K562 (cell line): ENCODE results near the gene AMMECR1. TPM values are rescaled to one million over a fixed set of nuclear protein-coding genes. Genes with fewer than 3 reads are reported as not detected.
"Not testable (repeated sequence)": the region's sequence is repeated elsewhere in the genome, so short reads cannot be mapped to it uniquely, and the experiment has no call there.

ENCODE experiments used
- ATAC-seq: fragments of 200-7000 bp; cut with Tn5 transposase; 3 replicates; pipeline ENCODE4 v1.9.1; 2020; ENCODE audit warnings: moderate library complexity
- BruUV-seq: library from RNA; stranded (reverse); fragments of 400-500 nt; replicated peaks from 2 replicates; lab custom pipeline; 2021; lab: Mats Ljungman, UMichigan
- CTCF ChIA-PET: fragments of 300-600 bp; formaldehyde crosslinking; extraction: SDS; loops from one replicate; lab custom pipeline; 2021; ENCODE audit warnings: low intra/inter-chr PET ratio; lab: Yijun Ruan, JAX
- POLR2A ChIA-PET: fragments of 300-600, 350-650 bp; sonication (Branson Sonifier 250); formaldehyde crosslinking; extraction: SDS; loops from one replicate; lab custom pipeline; 2021; ENCODE audit warnings: antibody characterized with exemption, inconsistent platforms; lab: Yijun Ruan, JAX
- DNase-seq, 4 experiments: peaks; one replicate each; pipeline versions ENCODE4 v3.0.0 to v3.0.0-alpha.2; 2011 to 2018; ENCODE audit warnings: low spot score in 3 of 4, mixed read lengths in 3 of 4; ENCODE audit errors: extremely low read depth in 1 of 4
- FAIRE-seq: peaks from 2 replicates; lab custom pipeline; 2011; peaks lifted over from hg19 to GRCh38; lab: Jason Lieb, UNC
- H2AFZ ChIP-seq: 2 replicates; pipeline ENCODE4 v1.6.0; 2011; ENCODE audit warnings: low read depth, low read length, control low read depth, inconsistent platforms
- H3K27ac ChIP-seq: fragments of 200-600 bp; 3 replicates; pipeline ENCODE4 v1.8.0; 2011; ENCODE audit warnings: low read depth, mild to moderate bottlenecking, control low read depth, inconsistent platforms, low read length, moderate library complexity, mixed read lengths; ENCODE audit errors: extremely low read depth
- H3K27me3 ChIP-seq, 2 experiments: fragments of 300-600 bp in 1 of 2; 2 replicates in 1 of 2; 3 replicates in 1 of 2; pipeline versions ENCODE4 v1.6.0 to v1.8.0; 2011; ENCODE audit warnings: inconsistent platforms in 2 of 2, low read length in 2 of 2, mild to moderate bottlenecking in 1 of 2, mixed read lengths in 1 of 2, moderate library complexity in 1 of 2; ENCODE audit not compliant: control insufficient read depth in 2 of 2, insufficient read depth in 2 of 2
- H3K36me3 ChIP-seq: fragments of 300-600 bp; 3 replicates; pipeline ENCODE4 v1.8.0; 2011; ENCODE audit warnings: mild to moderate bottlenecking, low read length, inconsistent platforms; ENCODE audit not compliant: control insufficient read depth, insufficient read depth
- H3K4me1 ChIP-seq, 2 experiments: fragments of 200-600 bp in 1 of 2; replicated peaks in 1 of 2; 2 replicates in 1 of 2; 3 replicates in 1 of 2; pipeline versions ENCODE4 v1.5.1 to v1.8.0; 2011; ENCODE audit warnings: inconsistent platforms in 2 of 2, low read length in 2 of 2, mild to moderate bottlenecking in 1 of 2, mixed read lengths in 1 of 2, moderate library complexity in 1 of 2; ENCODE audit not compliant: control insufficient read depth in 2 of 2, insufficient read depth in 2 of 2
- H3K4me2 ChIP-seq: 2 replicates; pipeline ENCODE4 v1.6.1; 2011; ENCODE audit warnings: low read length, control low read depth, inconsistent platforms, mixed read lengths; ENCODE audit not compliant: insufficient read depth
- H3K4me3 ChIP-seq: fragments of 200-600 bp; sonication (generic), shearing (Covaris generic); 2 replicates; pipeline ENCODE4 v1.5.1; 2016; ENCODE audit warnings: control low read depth, inconsistent platforms
- H3K79me2 ChIP-seq: fragments of 200-600 bp; 3 replicates; pipeline ENCODE4 v1.8.0; 2011; ENCODE audit warnings: low read length, inconsistent platforms; ENCODE audit not compliant: control insufficient read depth, insufficient read depth
- H3K9ac ChIP-seq, 2 experiments: 2 replicates each; pipeline versions ENCODE4 v1.6.0 to v1.6.1; 2011; ENCODE audit warnings: low read depth in 2 of 2, low read length in 2 of 2, control low read depth in 1 of 2, inconsistent platforms in 1 of 2, mild to moderate bottlenecking in 1 of 2, mixed read lengths in 1 of 2; ENCODE audit not compliant: insufficient read depth in 1 of 2
- H3K9me1 ChIP-seq: one replicate; pipeline ENCODE4 v1.6.0; 2011; ENCODE audit warnings: inconsistent platforms, mild to moderate bottlenecking, low read length, moderate library complexity; ENCODE audit not compliant: control insufficient read depth, insufficient read depth
- H3K9me3 ChIP-seq: replicated peaks from 2 replicates; pipeline ENCODE4 v1.5.1; 2011; ENCODE audit warnings: low read depth, low read length, inconsistent platforms; ENCODE audit not compliant: control insufficient read depth, insufficient read depth
- H4K20me1 ChIP-seq: replicated peaks from 2 replicates; pipeline ENCODE4 v1.6.1; 2011; ENCODE audit warnings: low read length, inconsistent platforms, mixed read lengths; ENCODE audit not compliant: control insufficient read depth, insufficient read depth
- CBFA2T2 ChIP-seq: fragments of 450-650 bp; conservative IDR thresholded peaks from 2 replicates; pipeline ENCODE4 v1.6.1; 2017; ENCODE audit warnings: mild to moderate bottlenecking
- CBFA2T3 ChIP-seq: fragments of 450-650 bp; IDR thresholded peaks from 2 replicates; pipeline ENCODE4 v1.6.1; 2017
- FOXA3 ChIP-seq, 2 experiments: fragments of 450-650 bp in 1 of 2; sonication (generic) in 1 of 2; formaldehyde crosslinking; IDR thresholded peaks in 1 of 2; conservative IDR thresholded peaks in 1 of 2; 2 replicates each; pipeline versions ENCODE4 v1.4.0 to v1.8.0; 2020 to 2022; ENCODE audit warnings: mild to moderate bottlenecking in 2 of 2, missing genetic modification reagents in 1 of 2
- FOXK2 ChIP-seq, 2 experiments: fragments of 450-650 bp; IDR thresholded peaks in 1 of 2; conservative IDR thresholded peaks in 1 of 2; 2 replicates each; pipeline ENCODE4 v1.6.1; 2016; ENCODE audit warnings: low read depth in 2 of 2, mild to moderate bottlenecking in 1 of 2
- NCOR1 ChIP-seq: fragments of 450-650 bp; IDR thresholded peaks from 2 replicates; pipeline ENCODE4 v1.6.1; 2016; ENCODE audit warnings: mild to moderate bottlenecking, moderate library complexity
- TAF1 ChIP-seq: IDR thresholded peaks from 2 replicates; pipeline ENCODE4 v1.6.1; 2011; ENCODE audit warnings: mild to moderate bottlenecking, low read length, moderate library complexity; ENCODE audit not compliant: insufficient read depth, control insufficient read depth, severe bottlenecking; ENCODE audit errors: extremely low read depth
- TCF3 ChIP-seq: sonication (generic); formaldehyde crosslinking; IDR thresholded peaks from 2 replicates; pipeline ENCODE4 v1.4.0; 2020; ENCODE audit warnings: mild to moderate bottlenecking, missing genetic modification reagents
- WGBS: fragments of 100-300 bp; shearing (Covaris generic); methylation state at CpG from one replicate; pipeline ENCODE4 v1.1.6; 2016; ENCODE audit warnings: low coverage, mixed read lengths; ENCODE audit not compliant: insufficient coverage; ENCODE audit errors: missing lambda C conversion rate; 5-methylcytosine and 5-hydroxymethylcytosine counted together
- in situ Hi-C: fragments of 300-500 bp; cut with MboI; formaldehyde crosslinking; loops from 4 replicates; pipeline ENCODE4 v1.15.0; 2018; ENCODE audit warnings: inconsistent platforms, mixed read lengths
- intact Hi-C: fragments of 100-400 bp; cut with micrococcal nuclease; formaldehyde crosslinking; loops from 2 replicates; pipeline ENCODE4 v1.14.2; 2022
- polyA plus RNA-seq, 8 experiments: library from polyadenylated mRNA; depleted of rRNA in 4 of 8; stranded (reverse) in 5 of 8; unstranded in 3 of 8; fragments of >200 nt; fragmentation: Nextera tagmentation in 2 of 8; fragmentation: Illumina TruSeq in 1 of 8; extraction: Ambion mirVana in 2 of 8; extraction: Trizol in 1 of 8; gene quantifications; 2 replicates each; pipeline versions ENCODE4 v1.2.1 to v1.2.3, GENCODE V29; 2011 to 2014; ENCODE audit warnings: inconsistent platforms in 1 of 8, missing spikeins in 1 of 8
- total RNA-seq, 7 experiments: library from RNA; depleted of rRNA in 6 of 7; stranded (reverse); fragments of >200 nt in 6 of 7; fragmentation: Illumina TruSeq in 2 of 7; extraction: Trizol in 2 of 7; gene quantifications; 2 replicates each; pipeline versions ENCODE4 v1.2.1 to v1.2.3, GENCODE V29; 2011 to 2021; ENCODE audit warnings: low replicate concordance in 1 of 7

The AMMECR1 gene
- total and polyA plus RNA-seq, 9 of the 15 experiments (the other 6 are each of a cell fraction or from before 2014, with no cell fraction given): 13.9 to 36.7 (median 23.6) TPM

DNA sequence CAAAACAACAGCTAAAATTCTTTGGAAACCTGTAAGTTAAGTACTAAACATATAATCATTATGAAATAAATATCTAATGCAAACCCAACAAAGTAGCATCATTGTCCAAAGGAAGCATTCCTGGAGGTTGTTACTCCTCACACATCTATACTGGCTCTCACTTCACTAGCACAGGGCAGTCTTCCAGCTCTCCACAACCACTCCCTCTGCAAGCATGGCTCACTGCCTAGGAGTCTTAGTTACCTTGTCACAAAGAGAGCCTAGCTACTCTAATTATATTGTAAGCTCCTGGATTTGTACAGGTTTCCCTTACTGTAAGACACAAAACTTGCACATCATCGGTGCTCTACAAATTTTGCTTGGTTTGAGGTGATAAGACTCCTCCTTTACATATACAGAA is 76.1 kb downstream of the AMMECR1 start (continued):
- TF ChIP-seq TAF1: no peak

DNA sequence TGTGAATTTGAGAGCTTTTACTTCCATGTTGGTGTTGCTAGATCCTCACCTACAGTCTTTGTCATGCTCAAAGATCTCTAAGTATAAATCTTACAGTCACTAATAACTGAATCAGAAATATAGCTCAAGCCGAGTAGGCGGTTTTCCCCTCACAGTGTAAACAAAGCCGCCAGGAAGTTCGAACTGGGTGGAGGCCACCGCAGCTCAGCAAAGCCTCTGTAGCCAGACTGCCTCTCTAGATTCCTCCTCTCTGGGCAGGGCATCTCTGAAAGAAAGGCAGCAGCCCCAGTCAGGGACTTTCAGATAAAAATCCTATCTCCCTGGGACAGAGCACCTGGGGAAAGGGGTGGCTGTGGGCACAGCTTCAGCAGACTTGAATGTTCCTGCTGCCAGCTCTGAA is 79.6 kb downstream of the AMMECR1 start:
- CTCF ChIA-PET, H2AFZ ChIP-seq, H3K4me1 ChIP-seq, H3K4me2 ChIP-seq, H3K9me1 ChIP-seq, H3K9me3 ChIP-seq, FAIRE-seq, in situ Hi-C loops, H3K36me3 ChIP-seq, BruUV-seq, H3K27me3 ChIP-seq, H3K4me3 ChIP-seq, intact Hi-C loops, H4K20me1 ChIP-seq: not testable (repeated sequence)
- ATAC-seq: peak; percentile 72
- POLR2A ChIA-PET: interaction anchor here (1.2 kb wide), 1 partner anchor 9 kb away, joined by 3 read pairs; no protein-coding TSS in a partner anchor
- Histone ChIP-seq H3K9ac (0 out of 4 replicates have a peak overlapping the region, but pooled peaks of 1 of the 2 experiments have one; percentile 23), H3K79me2 (peaks cover 49% of the 10 kb centered on the region), H3K27ac (peak overlapping the region; percentile 17; the same call in 1 of the 3 replicates)
- DNase-seq: peak in 1 of 4 experiments; percentile 47
- WGBS: 0% methylated on average over 3 of the region's 5 CpGs
- TF ChIP-seq CBFA2T3 (peak; percentile 53), FOXK2 (conservative IDR thresholded peaks at IDR 0.05 in 1 of 2, IDR thresholded peaks at IDR 0.05 in 1 of 2; ENCODE audit: low read depth in 2 of 2) (peak in 1 of 2 experiments; percentile 57; a peak in 2 of 4 replicates), TCF3 (0 out of 2 replicates have a peak, but pooled peaks have one; percentile 28), FOXA3 (CRISPR knock-in tag; conservative IDR thresholded peaks at IDR 0.05 in 1 of 2, IDR thresholded peaks at IDR 0.05 in 1 of 2) (peak; percentile 46 to 79; a peak in 1 of 4 replicates), CBFA2T2 (peak; percentile 33; the same call in 1 of the 2 replicates), NCOR1 (0 out of 2 replicates have a peak, but pooled peaks have one; percentile 10)
